Peyer's patch (tissue), 4 donors: ENCODE data around the gene C1QTNF9B. TPM values are rescaled to one million over a fixed set of nuclear protein-coding genes. Genes with fewer than 3 reads are reported as not detected.

ENCODE experiments used
- DNase-seq, 3 donors: peaks; one replicate each; pipeline ENCODE4 v3.0.0-alpha.2; 2017 to 2019
- H3K27ac ChIP-seq, 4 donors: fragments of 200-600 bp; sonication (generic); one replicate each; pipeline ENCODE4 v1.5.1; 2016 to 2019
- H3K27me3 ChIP-seq, 2 donors: fragments of 200-600 bp; sonication (generic); one replicate each; pipeline ENCODE4 v1.5.1; 2019
- H3K36me3 ChIP-seq, 3 donors: fragments of 200-600 bp; sonication (generic); one replicate each; pipeline ENCODE4 v1.5.1; 2016 to 2019
- H3K4me1 ChIP-seq, 4 donors: fragments of 200-600 bp; sonication (generic); one replicate each; pipeline ENCODE4 v1.5.1; 2016 to 2019
- H3K4me3 ChIP-seq, 4 donors: fragments of 200-600 bp; sonication (generic); 1 replicate in 3 of 4; 2 replicates in 1 of 4; pipeline ENCODE4 v1.5.1; 2016 to 2019; ENCODE audit warnings: mild to moderate bottlenecking in 1 of 4
- H3K9me3 ChIP-seq, 4 donors: fragments of 200-600 bp; sonication (generic); one replicate each; pipeline ENCODE4 v1.5.1; 2016 to 2019; ENCODE audit warnings: mild to moderate bottlenecking in 1 of 4
- CTCF ChIP-seq, 6 experiments: fragments of 450-650 bp in 4 of 6; fragments of 200-600 bp in 2 of 6; sonication (generic) in 1 of 6; IDR thresholded peaks; one replicate each; pipeline ENCODE4 v1.5.1; 2017 to 2019; ENCODE audit warnings: antibody characterized with exemption in 6 of 6, mild to moderate bottlenecking in 3 of 6, moderate library complexity in 1 of 6
- POLR2A ChIP-seq, 2 donors: fragments of 450-650 bp; IDR thresholded peaks; one replicate each; pipeline ENCODE4 v1.5.1; 2017; ENCODE audit warnings: antibody characterized with exemption in 2 of 2, mild to moderate bottlenecking in 2 of 2, moderate library complexity in 2 of 2
- total RNA-seq, 4 donors: library from RNA; depleted of rRNA; stranded (reverse); fragments of >200 nt; gene quantifications; one replicate each; pipeline ENCODE4 v1.1.0, GENCODE V29; 2016

Gene C1QTNF9B
- total RNA-seq, 4 donors from 2014 or later, result 0.80 TPM; not detected in 3

GRCh38 chr13:23859904-23860303, 37.4 kb downstream of the C1QTNF9B start:
- H3K36me3 ChIP-seq, result no peaks in the 10 kb centered on the region
- no peaks in the 10 kb centered on the region for H3K9me3 ChIP-seq
- no peak overlapping the region for H3K27ac ChIP-seq
- H3K4me1 ChIP-seq, result no peaks in the 10 kb centered on the region
- TF ChIP-seq POLR2A (IDR thresholded peaks at IDR 0.05), result no peak
- no peak for TF ChIP-seq CTCF (IDR thresholded peaks at IDR 0.05)
- H3K4me3 ChIP-seq, result no peak overlapping the region
- no peak for DNase-seq
- H3K27me3 ChIP-seq, result no peaks in the 10 kb centered on the region

DNA sequence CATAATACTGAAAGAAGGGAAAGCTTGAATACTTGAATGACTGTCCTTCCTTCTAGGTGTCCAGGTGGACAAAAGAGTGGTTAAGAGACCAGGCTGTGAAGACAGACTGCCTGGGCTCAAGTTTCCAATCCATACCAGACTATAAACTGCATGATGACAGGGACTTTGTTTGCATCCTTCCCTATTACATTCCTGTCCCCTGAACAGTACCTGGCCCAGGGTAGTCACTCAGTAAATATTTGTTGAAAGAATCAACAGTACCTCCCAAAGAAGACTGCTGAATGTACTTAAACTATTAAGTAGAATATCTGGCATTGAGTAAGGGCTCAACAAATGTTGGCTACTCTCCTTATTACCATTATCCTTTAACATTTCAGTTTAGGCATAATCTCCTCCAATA, 37.8 kb downstream of the C1QTNF9B start:
- Histone ChIP-seq H3K9me3 (no peaks in the 10 kb centered on the region), H3K4me3 (no peak overlapping the region), H3K36me3 (no peaks in the 10 kb centered on the region), H3K27ac (no peak overlapping the region), H3K27me3 (no peaks in the 10 kb centered on the region), H3K4me1 (no peaks in the 10 kb centered on the region)
- TF ChIP-seq POLR2A (IDR thresholded peaks at IDR 0.05) (no peak), CTCF (IDR thresholded peaks at IDR 0.05) (no peak)
- DNase-seq, result no peak

DNA sequence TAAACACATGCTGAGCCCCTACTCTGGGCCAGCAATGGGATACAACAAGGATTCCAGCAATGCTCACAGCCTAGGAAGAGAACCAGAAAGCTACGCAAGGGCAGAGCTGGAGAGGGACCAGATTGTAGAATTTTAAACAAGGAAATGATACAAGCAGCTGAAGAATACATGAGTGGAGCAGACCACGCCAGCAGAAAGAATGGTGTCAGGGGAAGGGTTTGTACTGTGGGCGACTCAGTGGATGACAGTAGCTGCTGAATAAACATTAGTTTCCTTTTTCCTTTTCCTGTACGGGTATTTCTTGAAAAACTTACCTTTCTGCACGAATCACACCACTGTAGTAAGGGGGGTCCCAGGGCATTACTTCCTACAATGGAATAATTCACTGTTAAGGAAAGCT, 38.8 kb downstream of the C1QTNF9B start:
- Histone ChIP-seq H3K4me1 (no peaks in the 10 kb centered on the region), H3K9me3 (no peaks in the 10 kb centered on the region), H3K27ac (no peak overlapping the region), H3K27me3 (no peaks in the 10 kb centered on the region), H3K4me3 (no peak overlapping the region), H3K36me3 (no peaks in the 10 kb centered on the region)
- TF ChIP-seq POLR2A (IDR thresholded peaks at IDR 0.05) (no peak), CTCF (IDR thresholded peaks at IDR 0.05) (no peak)
- DNase-seq, result no peak

GRCh38 chr13:23856008-23856750, 41.1 kb downstream of the C1QTNF9B start:
- no peak for DNase-seq
- TF ChIP-seq CTCF (IDR thresholded peaks at IDR 0.05) (no peak), POLR2A (IDR thresholded peaks at IDR 0.05) (no peak)
- no peaks in the 10 kb centered on the region for H3K27me3 ChIP-seq
- no peak overlapping the region for H3K4me3 ChIP-seq
- H3K4me1 ChIP-seq, result no peaks in the 10 kb centered on the region
- H3K36me3 ChIP-seq, result no peaks in the 10 kb centered on the region
- H3K9me3 ChIP-seq, result no peaks in the 10 kb centered on the region
- no peak overlapping the region for H3K27ac ChIP-seq

DNA sequence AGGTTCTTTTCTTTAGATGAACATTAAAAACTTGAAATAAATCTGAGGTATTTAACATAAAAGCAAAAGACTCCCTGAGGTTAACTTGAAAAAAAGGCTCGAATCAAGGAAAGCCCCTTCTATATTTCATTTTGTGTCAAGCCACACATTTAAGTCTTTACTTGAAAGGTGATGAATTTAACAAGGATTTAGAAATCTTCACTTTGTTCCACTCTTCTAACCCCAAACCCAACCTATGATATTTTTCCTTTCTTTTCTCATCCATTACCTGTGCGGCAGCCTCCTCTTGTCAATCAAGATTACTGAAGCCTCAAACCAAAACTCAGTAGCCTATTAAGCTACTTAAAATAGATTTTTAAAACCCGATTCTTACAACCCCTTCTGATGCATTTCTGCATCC, 41.9 kb downstream of the C1QTNF9B start:
- DNase-seq, result no peak
- no peak for TF ChIP-seq POLR2A (IDR thresholded peaks at IDR 0.05)
- no peak for TF ChIP-seq CTCF (IDR thresholded peaks at IDR 0.05)
- Histone ChIP-seq H3K9me3 (no peaks in the 10 kb centered on the region), H3K27ac (no peak overlapping the region), H3K4me1 (no peaks in the 10 kb centered on the region), H3K4me3 (no peak overlapping the region), H3K36me3 (no peaks in the 10 kb centered on the region), H3K27me3 (no peaks in the 10 kb centered on the region)
